HCT116 (cell line): Measurements from ENCODE around the gene ZFP3. TPM values are rescaled to one million over a fixed set of nuclear protein-coding genes. Genes with fewer than 3 reads are reported as not detected.

Experiments used
- ATAC-seq: fragments of 200-7000 bp; cut with Tn5 transposase; 2 replicates; pipeline ENCODE4 v1.9.1; 2020; ENCODE audit warnings: mild to moderate bottlenecking, moderate library complexity
- BruUV-seq: library from RNA; stranded (reverse); fragments of 400-500 nt; replicated peaks from 2 replicates; lab custom pipeline; 2021; lab: Mats Ljungman, UMichigan
- CTCF ChIA-PET: fragments of 300-600 bp; sonication (Branson Sonifier 250); formaldehyde crosslinking; loops from one replicate; lab custom pipeline; 2021; ENCODE audit warnings: antibody characterized with exemption; lab: Charles Lee
- POLR2A ChIA-PET: fragments of 300-600, 350-600 bp; sonication (Branson Sonifier 250); formaldehyde crosslinking; loops from one replicate; lab custom pipeline; 2021; ENCODE audit warnings: antibody characterized with exemption; lab: Charles Lee
- RAD21 ChIA-PET, 2 experiments: fragments of 300-600 bp; sonication (Branson Sonifier 250); formaldehyde crosslinking; loops; one replicate each; lab custom pipeline; 2023; ENCODE audit warnings: low total read pairs in 2 of 2; ENCODE audit not compliant: uncharacterized antibody in 2 of 2, unreplicated experiment in 2 of 2, low non-redundant PET in 1 of 2; lab: Charles Lee
- DNase-seq: peaks from one replicate; pipeline ENCODE4 v3.0.0-alpha.2; 2010; ENCODE audit warnings: low read depth, low spot score
- H2AFZ ChIP-seq: fragments of 200-600 bp; shearing (Covaris generic), sonication (generic); 2 replicates; pipeline ENCODE4 v1.6.1; 2017; ENCODE audit warnings: low read depth, mixed run types, mixed read lengths, antibody characterized with exemption, low read length; ENCODE audit not compliant: poor library complexity, severe bottlenecking
- H3K27ac ChIP-seq: 2 replicates; pipeline ENCODE4 v1.5.1; 2012; ENCODE audit warnings: low read depth, low read length
- H3K27me3 ChIP-seq: fragments of 200-600 bp; sonication (generic); 2 replicates; pipeline ENCODE4 v1.6.1; 2016; ENCODE audit warnings: mixed run types, low read length, mixed read lengths; ENCODE audit not compliant: insufficient read depth
- H3K36me3 ChIP-seq, 2 experiments: fragments of 200-500 bp in 1 of 2; fragments of 200-600 bp in 1 of 2; sonication (Bioruptor generic) in 1 of 2; sonication (generic) in 1 of 2; 2 replicates each; pipeline versions ENCODE4 v1.5.1 to v1.6.1; 2014 to 2016; ENCODE audit warnings: low read length in 2 of 2, inconsistent platforms in 1 of 2, mixed read lengths in 1 of 2, mixed run types in 1 of 2; ENCODE audit not compliant: insufficient read depth in 2 of 2, control insufficient read depth in 1 of 2
- H3K4me1 ChIP-seq, 2 experiments: fragments of 200-600 bp in 1 of 2; sonication (generic) in 1 of 2; 2 replicates each; pipeline versions ENCODE4 v1.5.1 to v1.6.1; 2012 to 2017; ENCODE audit warnings: low read length in 2 of 2, inconsistent platforms in 1 of 2, mild to moderate bottlenecking in 1 of 2, mixed read lengths in 1 of 2, mixed run types in 1 of 2, moderate library complexity in 1 of 2; ENCODE audit not compliant: insufficient read depth in 2 of 2, control insufficient read depth in 1 of 2
- H3K4me2 ChIP-seq: fragments of 200-600 bp; sonication (generic); 2 replicates; pipeline ENCODE4 v1.6.1; 2017; ENCODE audit warnings: mixed run types, low read length, mixed read lengths
- H3K4me3 ChIP-seq, 2 experiments: fragments of 200-600 bp in 1 of 2; sonication (generic) in 1 of 2; replicated peaks in 1 of 2; 2 replicates each; pipeline ENCODE4 v1.5.1; 2011 to 2016; ENCODE audit warnings: low read length in 2 of 2, control low read depth in 1 of 2, low read depth in 1 of 2, mild to moderate bottlenecking in 1 of 2, mixed read lengths in 1 of 2, mixed run types in 1 of 2
- H3K79me2 ChIP-seq: fragments of 200-600 bp; sonication (generic); 2 replicates; pipeline ENCODE4 v1.6.1; 2017; ENCODE audit warnings: mild to moderate bottlenecking, mixed run types, low read length, moderate library complexity, mixed read lengths; ENCODE audit not compliant: insufficient read depth
- H3K9ac ChIP-seq: fragments of 200-600 bp; sonication (generic); 2 replicates; pipeline ENCODE4 v1.6.1; 2016; ENCODE audit warnings: low read length, mixed read lengths
- H3K9me2 ChIP-seq: fragments of 200-600 bp; sonication (generic), shearing (Covaris generic); 2 replicates; pipeline ENCODE4 v1.6.1; 2017; ENCODE audit warnings: mixed run types, mild to moderate bottlenecking, moderate library complexity; ENCODE audit not compliant: insufficient read depth
- H3K9me3 ChIP-seq, 2 experiments: fragments of 200-500 bp in 1 of 2; fragments of 200-600 bp in 1 of 2; sonication (Bioruptor generic) in 1 of 2; sonication (generic) in 1 of 2; 2 replicates each; pipeline ENCODE4 v1.6.1; 2014 to 2017; ENCODE audit warnings: low read length in 2 of 2, mixed read lengths in 2 of 2, inconsistent platforms in 1 of 2, low read depth in 1 of 2, mild to moderate bottlenecking in 1 of 2, mixed run types in 1 of 2, moderate library complexity in 1 of 2; ENCODE audit not compliant: control insufficient read depth in 1 of 2, insufficient read depth in 1 of 2
- H4K20me1 ChIP-seq: fragments of 200-600 bp; sonication (generic), shearing (Covaris generic); 2 replicates; pipeline ENCODE4 v1.6.1; 2017; ENCODE audit warnings: mixed run types, mild to moderate bottlenecking, moderate library complexity; ENCODE audit not compliant: insufficient read depth
- CEBPB ChIP-seq: IDR thresholded peaks from 2 replicates; pipeline ENCODE4 v1.6.1; 2012; ENCODE audit warnings: low read depth
- EGR1 ChIP-seq: IDR thresholded peaks from 2 replicates; pipeline ENCODE4 v1.6.1; 2012; ENCODE audit warnings: low read depth
- ELF1 ChIP-seq: IDR thresholded peaks from 2 replicates; pipeline ENCODE4 v1.6.1; 2012; ENCODE audit warnings: low read depth, borderline replicate concordance
- POLR2AphosphoS5 ChIP-seq: IDR thresholded peaks from 2 replicates; pipeline ENCODE4 v1.6.1; 2011; ENCODE audit warnings: mild to moderate bottlenecking, low read depth, low read length, moderate library complexity
- RAD21 ChIP-seq: IDR thresholded peaks from 2 replicates; pipeline ENCODE4 v1.6.1; 2012; ENCODE audit warnings: low read depth, mild to moderate bottlenecking
- SRF ChIP-seq: IDR thresholded peaks from 2 replicates; pipeline ENCODE4 v1.6.1; 2012; ENCODE audit warnings: low read depth
- TCF7L2 ChIP-seq: IDR thresholded peaks from 2 replicates; pipeline ENCODE4 v1.7.0; 2011; ENCODE audit warnings: borderline replicate concordance, inconsistent platforms; ENCODE audit not compliant: insufficient read depth, insufficient read length; ENCODE audit errors: extremely low read depth
- YY1 ChIP-seq: IDR thresholded peaks from 2 replicates; pipeline ENCODE4 v1.6.1; 2011; ENCODE audit warnings: low read length, low read depth, moderate library complexity, mild to moderate bottlenecking; ENCODE audit not compliant: insufficient replicate concordance; ENCODE audit errors: extremely low read depth
- intact Hi-C: fragments of 100-400 bp; cut with micrococcal nuclease; formaldehyde crosslinking; loops from 2 replicates; pipeline ENCODE4 v1.10.0; 2022
- total RNA-seq: library from RNA; stranded (reverse); gene quantifications from one replicate; pipeline ENCODE4 v1.2.1, GENCODE V29; 2021; ENCODE audit not compliant: unreplicated experiment
- TF ChIP-seq, protein P1 (sequence below): IDR thresholded peaks from 2 replicates; pipeline ENCODE4 v1.6.1; 2012

Gene ZFP3
- total RNA-seq, 1 experiment from 2014 or later = 0.05 TPM

DNA sequence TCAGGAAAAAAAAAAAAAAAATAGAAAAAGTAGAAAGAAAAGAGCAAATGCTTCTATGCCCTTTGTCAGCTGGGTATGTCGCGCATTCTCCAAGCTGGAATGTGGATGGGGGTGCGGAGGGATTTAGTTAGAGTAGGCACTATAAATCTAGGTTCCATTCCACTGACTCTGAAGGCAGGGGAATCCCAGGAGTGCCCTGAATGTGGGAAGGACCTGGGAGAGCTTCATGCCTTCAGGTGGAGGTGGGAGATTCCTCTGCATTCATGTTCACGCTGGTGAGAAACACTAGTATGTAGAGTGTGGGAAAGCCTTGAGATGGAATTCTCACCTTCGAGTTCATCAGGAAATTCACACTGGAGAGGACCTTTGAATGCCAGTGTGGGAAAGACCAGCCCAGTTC is 21.0 kb downstream of the ZFP3 start:
- BruUV-seq = no TSS peak
- ChIA-PET CTCF (no interaction called here), POLR2A (no interaction called here)
- no peak for DNase-seq
- Histone ChIP-seq H4K20me1 (no peaks in the 10 kb centered on the region), H3K9me3 (peaks cover 8 to 30% of the 10 kb centered on the region in 2 experiments; a peak in 3 of 4 replicates), H3K4me2 (no peak overlapping the region), H3K4me1 (no peaks in the 10 kb centered on the region), H2AFZ (no peak overlapping the region), H3K4me3 (no peak overlapping the region), H3K27me3 (no peaks in the 10 kb centered on the region)
- TF ChIP-seq CEBPB = no peak
- TF ChIP-seq, all 23 proteins: peak for 0
- H3K9ac ChIP-seq = no peak overlapping the region
- no peaks in the 10 kb centered on the region for H3K79me2 ChIP-seq
- H3K27ac ChIP-seq = no peak overlapping the region
- no peaks in the 10 kb centered on the region for H3K36me3 ChIP-seq
- intact Hi-C loops = loop anchor here (10.0 kb wide), 1 partner anchor 76 kb away; no protein-coding TSS in a partner anchor
- RAD21 ChIA-PET = no interaction called here
- no peak for ATAC-seq
- H3K9me2 ChIP-seq = no peaks in the 10 kb centered on the region

DNA sequence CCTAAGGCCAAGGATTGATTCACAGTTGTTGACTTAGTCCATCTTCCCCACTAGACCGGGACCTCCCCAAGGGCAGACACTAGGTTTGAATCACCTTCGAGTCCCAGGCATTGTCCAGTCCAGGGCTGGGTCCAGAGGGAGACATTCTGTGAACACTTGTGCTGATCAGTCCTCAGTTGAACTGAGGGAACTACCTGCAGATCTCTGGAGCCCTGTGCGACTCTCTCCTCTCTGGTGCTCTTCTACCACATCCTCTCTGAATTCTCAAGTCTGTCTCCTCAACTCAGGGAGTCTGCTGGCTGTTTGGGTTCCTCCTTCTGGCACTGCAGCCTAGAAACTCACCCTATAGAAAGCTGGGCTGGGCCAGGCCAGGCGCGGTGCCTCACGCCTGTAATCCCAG is 22.6 kb downstream of the ZFP3 start:
- CTCF ChIA-PET = no interaction called here

More for the DNA sequence above, 22.6 kb downstream of the ZFP3 start:
- ChIA-PET RAD21 (no interaction called here), POLR2A (no interaction called here)
- no peak overlapping the region for H3K27ac ChIP-seq
- no peaks in the 10 kb centered on the region for H3K27me3 ChIP-seq
- H3K9ac ChIP-seq = no peak overlapping the region
- intact Hi-C loops = no loop called here
- DNase-seq (no peak), ATAC-seq (no peak)
- H4K20me1 ChIP-seq = no peaks in the 10 kb centered on the region
- no peak overlapping the region for H2AFZ ChIP-seq
- H3K4me3 ChIP-seq = no peak overlapping the region
- H3K79me2 ChIP-seq = no peaks in the 10 kb centered on the region
- TF ChIP-seq EGR1 (no peak), CEBPB (no peak), ELF1 (no peak), RAD21 (no peak), POLR2AphosphoS5 (no peak), SRF (no peak), YY1 (no peak), TCF7L2 (no peak)
- TF ChIP-seq, protein P1, sequence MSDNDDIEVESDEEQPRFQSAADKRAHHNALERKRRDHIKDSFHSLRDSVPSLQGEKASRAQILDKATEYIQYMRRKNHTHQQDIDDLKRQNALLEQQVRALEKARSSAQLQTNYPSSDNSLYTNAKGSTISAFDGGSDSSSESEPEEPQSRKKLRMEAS = no peak
- H3K9me2 ChIP-seq = no peaks in the 10 kb centered on the region
- H3K4me1 ChIP-seq = no peaks in the 10 kb centered on the region
- peaks cover 0 to 3% of the 10 kb centered on the region in 2 experiments; a peak in 2 of 4 replicates for H3K36me3 ChIP-seq
- H3K9me3 ChIP-seq = peaks cover 1 to 20% of the 10 kb centered on the region in 2 experiments; a peak in 2 of 4 replicates
- no peak overlapping the region for H3K4me2 ChIP-seq
- no TSS peak for BruUV-seq
